ENCODE data around the gene CNIH3. TPM values are rescaled to one million over a fixed set of nuclear protein-coding genes. Genes with fewer than 3 reads are reported as not detected.

Gene CNIH3
- total RNA-seq, 5 donors from 2014 or later (not counting 1 experiment from before 2014, with no cell fraction given), result 2.3 to 3.6 (median 2.4) TPM

DNA sequence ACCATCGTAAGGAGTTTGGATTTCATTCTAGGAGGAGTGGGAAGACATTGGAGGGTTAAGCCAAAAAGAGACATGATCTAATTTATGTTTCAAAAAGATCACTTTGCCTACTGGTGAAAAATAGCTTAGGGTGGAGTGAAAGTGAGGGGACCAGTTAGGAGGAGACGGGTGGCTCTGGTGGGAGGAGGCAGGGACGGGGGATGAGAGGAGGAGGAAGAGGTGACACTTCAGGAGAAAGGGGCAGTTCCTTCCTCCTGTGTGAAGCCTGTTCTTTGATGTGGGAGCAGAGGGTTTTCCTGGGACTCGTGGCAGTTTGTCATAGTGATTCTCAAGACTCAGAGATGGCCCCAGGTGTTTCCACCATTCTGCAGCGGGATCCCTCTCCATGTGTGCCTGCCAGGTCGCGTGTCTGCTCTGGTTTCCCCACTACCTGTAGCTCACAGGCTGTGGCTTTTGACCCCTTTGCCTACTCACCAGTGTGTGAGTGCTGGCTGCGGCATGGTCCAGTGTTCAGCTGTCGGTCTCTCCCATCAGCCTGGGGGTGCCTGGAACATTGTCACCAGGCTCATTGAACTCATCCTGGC lies 102.4 kb downstream of the CNIH3 start:
- CTCF ChIA-PET, result no interaction called here
- H3K27me3 Mint-ChIP-seq, result peaks cover 18 to 42% of the 10 kb centered on the region in 2 donors
- ATAC-seq (replicated peaks in 1 of 4) (no peak), DNase-seq (no peak)
- no peak overlapping the region for H3K4me3 Mint-ChIP-seq
- Histone ChIP-seq H3K4me1 (ENCODE audit: control insufficient read depth in 1 of 2, extremely low read depth in 1 of 2, insufficient read depth in 2 of 2, low read length in 2 of 2) (peaks cover 0 to 3% of the 10 kb centered on the region in 2 experiments), H3K9me3 (no peaks in the 10 kb centered on the region), H3K27me3 (replicated peaks in 1 of 2; ENCODE audit: control insufficient read depth in 2 of 2, extremely low read depth in 1 of 2, insufficient read depth in 2 of 2, low read length in 1 of 2) (peaks cover 0 to 24% of the 10 kb centered on the region in 2 experiments), H3K4me3 (ENCODE audit: control insufficient read depth in 1 of 2, extremely low read depth in 1 of 2, low read length in 1 of 2) (no peak overlapping the region), H3K27ac (ENCODE audit: low read length) (no peak overlapping the region), H3K36me3 (ENCODE audit: control insufficient read depth in 2 of 2, extremely low read depth in 1 of 2, insufficient read depth in 1 of 2, low read length in 1 of 2) (no peaks in the 10 kb centered on the region)
- H3K36me3 Mint-ChIP-seq, result no peaks in the 10 kb centered on the region
- H3K4me1 Mint-ChIP-seq, result peaks cover 0 to 12% (median 0%) of the 10 kb centered on the region in 3 donors
- H3K9me3 Mint-ChIP-seq, result no peaks in the 10 kb centered on the region
- POLR2A ChIA-PET, result no interaction called here
- no peak overlapping the region for H3K27ac Mint-ChIP-seq
- 24% methylated on average over 8 of the region's 9 CpGs for WGBS (ENCODE audit: insufficient coverage)

DNA sequence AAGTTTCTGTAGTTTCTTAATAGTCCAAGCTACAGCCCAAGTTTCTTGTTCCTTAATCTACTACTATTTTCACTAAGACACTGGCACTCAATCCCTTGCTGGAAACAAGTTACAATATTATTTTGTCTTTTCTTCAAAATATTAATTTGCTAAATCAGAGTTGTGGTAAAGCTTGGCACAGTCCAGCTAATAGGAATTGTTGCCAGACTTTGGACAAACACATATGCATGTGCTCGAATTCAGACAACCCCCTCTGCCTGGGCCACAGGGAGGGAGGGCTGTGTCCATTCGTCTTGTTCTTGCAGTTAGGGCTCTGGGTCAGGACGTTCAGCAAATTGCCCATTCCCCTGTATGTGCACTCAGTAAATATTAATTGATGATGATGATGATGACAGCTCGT lies 103.6 kb downstream of the CNIH3 start:
- Mint-ChIP-seq H3K27me3 (peaks cover 18 to 43% of the 10 kb centered on the region in 2 donors), H3K27ac (no peak overlapping the region), H3K4me3 (no peak overlapping the region), H3K4me1 (peaks cover 0 to 12% (median 0%) of the 10 kb centered on the region in 3 donors), H3K36me3 (no peaks in the 10 kb centered on the region), H3K9me3 (no peaks in the 10 kb centered on the region)
- 80% methylated on average over 1 of the region's 4 CpGs for WGBS (ENCODE audit: insufficient coverage)
- H3K27ac ChIP-seq (ENCODE audit: low read length), result no peak overlapping the region
- peaks cover 0 to 3% of the 10 kb centered on the region in 2 experiments for H3K4me1 ChIP-seq (ENCODE audit: control insufficient read depth in 1 of 2, extremely low read depth in 1 of 2, insufficient read depth in 2 of 2, low read length in 2 of 2)
- H3K9me3 ChIP-seq, result no peaks in the 10 kb centered on the region
- no peak for DNase-seq
- no peak for ATAC-seq (replicated peaks in 1 of 4)
- no peaks in the 10 kb centered on the region for H3K36me3 ChIP-seq (ENCODE audit: control insufficient read depth in 2 of 2, extremely low read depth in 1 of 2, insufficient read depth in 1 of 2, low read length in 1 of 2)
- ChIA-PET CTCF (interaction anchor here in 1 of 2 donors (0.7 kb wide), 1 partner anchor 17 kb away, joined by 9 read pairs; no protein-coding TSS in a partner anchor), POLR2A (no interaction called here)
- H3K4me3 ChIP-seq (ENCODE audit: control insufficient read depth in 1 of 2, extremely low read depth in 1 of 2, low read length in 1 of 2), result no peak overlapping the region
- peaks cover 0 to 24% of the 10 kb centered on the region in 2 experiments for H3K27me3 ChIP-seq (replicated peaks in 1 of 2; ENCODE audit: control insufficient read depth in 2 of 2, extremely low read depth in 1 of 2, insufficient read depth in 2 of 2, low read length in 1 of 2)

DNA sequence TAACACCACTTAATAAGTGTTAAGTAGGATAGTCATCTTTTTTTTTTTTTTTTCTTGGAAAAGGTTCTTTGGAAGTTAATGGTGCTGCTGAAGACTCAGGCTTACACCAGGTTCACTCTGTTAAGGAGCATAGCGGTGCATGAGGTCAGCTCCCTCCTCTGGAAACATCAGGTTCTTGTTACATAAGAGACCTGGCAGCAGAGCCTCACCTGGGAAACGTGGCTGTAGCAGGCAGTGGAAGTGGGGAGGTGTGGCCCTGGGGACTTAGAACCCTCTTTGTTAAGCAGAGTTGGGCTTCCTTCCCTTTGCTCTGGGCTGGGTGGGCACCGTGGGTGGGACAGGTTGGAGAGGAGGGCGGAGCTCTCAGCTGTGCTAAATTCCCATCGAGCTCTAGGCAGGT lies 104.1 kb downstream of the CNIH3 start:
- Mint-ChIP-seq H3K27ac (no peak overlapping the region), H3K4me3 (no peak overlapping the region), H3K4me1 (peaks cover 0 to 12% (median 0%) of the 10 kb centered on the region in 3 donors), H3K27me3 (peaks cover 18 to 38% of the 10 kb centered on the region in 2 donors), H3K36me3 (no peaks in the 10 kb centered on the region), H3K9me3 (no peaks in the 10 kb centered on the region)
- no peak for DNase-seq
- no peaks in the 10 kb centered on the region for H3K36me3 ChIP-seq (ENCODE audit: control insufficient read depth in 2 of 2, extremely low read depth in 1 of 2, insufficient read depth in 1 of 2, low read length in 1 of 2)
- WGBS (ENCODE audit: insufficient coverage), result 25% methylated on average over 1 of the region's 5 CpGs
- ChIA-PET CTCF (interaction anchor here in 1 of 2 donors (0.7 kb wide), 1 partner anchor 18 kb away, joined by 9 read pairs; no protein-coding TSS in a partner anchor), POLR2A (no interaction called here)
- H3K4me3 ChIP-seq (ENCODE audit: control insufficient read depth in 1 of 2, extremely low read depth in 1 of 2, low read length in 1 of 2), result no peak overlapping the region
- no peak for ATAC-seq (replicated peaks in 1 of 4)
- H3K27ac ChIP-seq (ENCODE audit: low read length), result no peak overlapping the region
- peaks cover 0 to 24% of the 10 kb centered on the region in 2 experiments for H3K27me3 ChIP-seq (replicated peaks in 1 of 2; ENCODE audit: control insufficient read depth in 2 of 2, extremely low read depth in 1 of 2, insufficient read depth in 2 of 2, low read length in 1 of 2)
- H3K4me1 ChIP-seq (ENCODE audit: control insufficient read depth in 1 of 2, extremely low read depth in 1 of 2, insufficient read depth in 2 of 2, low read length in 2 of 2), result peaks cover 0 to 3% of the 10 kb centered on the region in 2 experiments
- no peaks in the 10 kb centered on the region for H3K9me3 ChIP-seq

DNA sequence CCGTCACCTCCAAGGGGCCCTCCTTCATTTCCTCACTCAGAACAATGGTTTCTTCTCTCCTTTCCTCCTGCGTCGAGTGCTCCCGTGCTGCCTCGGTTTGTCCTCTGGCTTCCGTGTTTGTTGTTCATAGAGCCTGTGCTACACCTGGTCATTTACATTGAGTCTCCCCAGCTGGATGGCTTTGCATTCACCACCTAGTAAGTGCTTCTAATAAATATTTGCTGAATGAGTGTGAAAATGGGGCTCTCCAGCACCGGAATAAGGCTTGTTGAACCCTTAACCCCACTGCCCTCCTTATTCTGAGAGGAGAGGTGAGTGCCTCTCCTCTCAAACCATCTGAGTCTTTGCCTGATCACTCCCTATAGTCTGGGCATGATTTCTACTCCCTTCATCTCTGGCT lies 104.9 kb downstream of the CNIH3 start:
- CTCF ChIA-PET, result no interaction called here
- H3K9me3 ChIP-seq, result no peaks in the 10 kb centered on the region
- H3K27me3 ChIP-seq (replicated peaks in 1 of 2; ENCODE audit: control insufficient read depth in 2 of 2, extremely low read depth in 1 of 2, insufficient read depth in 2 of 2, low read length in 1 of 2), result peaks cover 0 to 21% of the 10 kb centered on the region in 2 experiments
- no peak overlapping the region for H3K4me3 Mint-ChIP-seq
- H3K4me3 ChIP-seq (ENCODE audit: control insufficient read depth in 1 of 2, extremely low read depth in 1 of 2, low read length in 1 of 2), result no peak overlapping the region
- H3K9me3 Mint-ChIP-seq, result no peaks in the 10 kb centered on the region
- H3K27me3 Mint-ChIP-seq, result peaks cover 18 to 34% of the 10 kb centered on the region in 2 donors
- 100% methylated on average over 1 of the region's 7 CpGs for WGBS (ENCODE audit: insufficient coverage)
- H3K4me1 ChIP-seq (ENCODE audit: control insufficient read depth in 1 of 2, extremely low read depth in 1 of 2, insufficient read depth in 2 of 2, low read length in 2 of 2), result peaks cover 0 to 3% of the 10 kb centered on the region in 2 experiments
- no peaks in the 10 kb centered on the region for H3K36me3 Mint-ChIP-seq
- H3K4me1 Mint-ChIP-seq, result peaks cover 0 to 12% (median 0%) of the 10 kb centered on the region in 3 donors
- ATAC-seq (replicated peaks in 1 of 4), result no peak
- DNase-seq, result no peak
- no peaks in the 10 kb centered on the region for H3K36me3 ChIP-seq (ENCODE audit: control insufficient read depth in 2 of 2, extremely low read depth in 1 of 2, insufficient read depth in 1 of 2, low read length in 1 of 2)
- POLR2A ChIA-PET, result no interaction called here
- no peak overlapping the region for H3K27ac Mint-ChIP-seq
- H3K27ac ChIP-seq (ENCODE audit: low read length), result no peak overlapping the region

DNA sequence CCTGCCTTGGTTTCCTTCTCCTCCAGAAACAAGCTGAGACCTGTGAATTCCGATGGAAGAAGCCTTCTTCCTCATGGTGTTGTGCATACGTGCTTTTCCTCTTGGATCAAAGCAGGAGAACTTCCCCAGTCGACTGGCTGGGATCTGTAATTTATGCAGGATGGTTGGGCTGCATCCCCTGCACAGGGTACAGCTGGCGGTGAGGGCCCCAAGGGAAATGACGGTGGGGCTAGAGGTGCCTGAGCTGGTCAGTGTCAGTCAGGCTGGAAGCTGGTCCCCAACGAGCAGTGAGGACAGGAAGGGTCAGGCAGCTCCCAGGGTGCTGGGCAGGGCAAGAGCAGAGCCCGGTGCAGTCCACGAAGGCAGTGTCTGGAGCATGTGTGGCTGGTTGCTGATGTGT lies 106.7 kb downstream of the CNIH3 start:
- Mint-ChIP-seq H3K4me1 (peaks cover 0 to 12% (median 0%) of the 10 kb centered on the region in 3 donors), H3K36me3 (no peaks in the 10 kb centered on the region), H3K27ac (no peak overlapping the region), H3K27me3 (peaks cover 17 to 31% of the 10 kb centered on the region in 2 donors), H3K9me3 (no peaks in the 10 kb centered on the region), H3K4me3 (no peak overlapping the region)
- Histone ChIP-seq H3K9me3 (no peaks in the 10 kb centered on the region), H3K36me3 (ENCODE audit: control insufficient read depth in 2 of 2, extremely low read depth in 1 of 2, insufficient read depth in 1 of 2, low read length in 1 of 2) (no peaks in the 10 kb centered on the region), H3K4me1 (ENCODE audit: control insufficient read depth in 1 of 2, extremely low read depth in 1 of 2, insufficient read depth in 2 of 2, low read length in 2 of 2) (peaks cover 0 to 3% of the 10 kb centered on the region in 2 experiments), H3K27me3 (replicated peaks in 1 of 2; ENCODE audit: control insufficient read depth in 2 of 2, extremely low read depth in 1 of 2, insufficient read depth in 2 of 2, low read length in 1 of 2) (peaks cover 0 to 21% of the 10 kb centered on the region in 2 experiments), H3K4me3 (ENCODE audit: control insufficient read depth in 1 of 2, extremely low read depth in 1 of 2, low read length in 1 of 2) (no peak overlapping the region), H3K27ac (ENCODE audit: low read length) (no peak overlapping the region)
- 64% methylated on average over 7 of the region's 8 CpGs for WGBS (ENCODE audit: insufficient coverage)
- ChIA-PET CTCF (no interaction called here), POLR2A (no interaction called here)
- ATAC-seq (replicated peaks in 1 of 4) (no peak), DNase-seq (no peak)

DNA sequence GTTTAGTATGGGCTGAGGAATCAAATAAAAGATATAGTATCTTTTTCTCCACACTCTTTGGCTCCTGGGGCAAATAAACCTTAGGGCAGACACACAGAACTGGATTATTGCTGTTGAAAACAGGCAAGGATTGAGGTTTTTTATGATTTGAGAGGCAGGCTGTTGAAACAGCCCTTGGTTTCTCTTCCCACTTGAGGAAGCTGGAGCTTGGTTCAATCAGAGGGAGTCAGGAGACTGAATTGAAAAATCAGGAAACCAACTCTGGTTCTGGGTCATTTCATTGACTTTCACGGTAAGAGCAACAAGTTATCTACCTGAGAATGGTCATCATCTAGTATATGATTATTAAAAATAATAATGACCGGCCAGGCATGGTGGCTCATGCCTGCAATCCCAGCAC lies 108.4 kb downstream of the CNIH3 start:
- WGBS (ENCODE audit: insufficient coverage), result no CpG with 5 or more reads among the region's 2 CpGs
- Mint-ChIP-seq H3K4me3 (no peak overlapping the region), H3K9me3 (no peaks in the 10 kb centered on the region), H3K36me3 (no peaks in the 10 kb centered on the region), H3K27ac (no peak overlapping the region), H3K4me1 (no peaks in the 10 kb centered on the region), H3K27me3 (peaks cover 10 to 17% of the 10 kb centered on the region in 2 donors)
- Histone ChIP-seq H3K4me1 (ENCODE audit: control insufficient read depth in 1 of 2, extremely low read depth in 1 of 2, insufficient read depth in 2 of 2, low read length in 2 of 2) (no peaks in the 10 kb centered on the region), H3K27ac (ENCODE audit: low read length) (no peak overlapping the region), H3K36me3 (ENCODE audit: control insufficient read depth in 2 of 2, extremely low read depth in 1 of 2, insufficient read depth in 1 of 2, low read length in 1 of 2) (no peaks in the 10 kb centered on the region), H3K4me3 (ENCODE audit: control insufficient read depth in 1 of 2, extremely low read depth in 1 of 2, low read length in 1 of 2) (no peak overlapping the region), H3K27me3 (replicated peaks in 1 of 2; ENCODE audit: control insufficient read depth in 2 of 2, extremely low read depth in 1 of 2, insufficient read depth in 2 of 2, low read length in 1 of 2) (peaks cover 0 to 18% of the 10 kb centered on the region in 2 experiments), H3K9me3 (no peaks in the 10 kb centered on the region)
- ChIA-PET CTCF (no interaction called here), POLR2A (no interaction called here)
- ATAC-seq (replicated peaks in 1 of 4), result no peak
- DNase-seq, result no peak

All from T-cell (primary cell).